Esophagus (tissue), 2 donors: ENCODE data around the gene MCOLN1. TPM values are rescaled to one million over a fixed set of nuclear protein-coding genes. Genes with fewer than 3 reads are reported as not detected.

ENCODE experiments used
- H3K27ac ChIP-seq, 2 donors: one replicate each; pipeline ENCODE4 v1.5.1; 2013; ENCODE audit warnings: low read depth in 2 of 2, mild to moderate bottlenecking in 2 of 2, inconsistent platforms in 1 of 2, low read length in 1 of 2, moderate library complexity in 1 of 2
- H3K27me3 ChIP-seq, 2 donors: one replicate each; pipeline ENCODE4 v1.6.1; 2013; ENCODE audit warnings: low read length in 2 of 2, control low read depth in 1 of 2, mild to moderate bottlenecking in 1 of 2; ENCODE audit not compliant: insufficient read depth in 2 of 2, control insufficient read depth in 1 of 2
- H3K36me3 ChIP-seq, 2 donors: one replicate each; pipeline ENCODE4 v1.6.1; 2013; ENCODE audit warnings: low read length in 1 of 2; ENCODE audit not compliant: control insufficient read depth in 2 of 2, insufficient read depth in 2 of 2
- H3K4me1 ChIP-seq, 2 donors: one replicate each; pipeline ENCODE4 v1.6.1; 2013; ENCODE audit warnings: low read length in 1 of 2; ENCODE audit not compliant: control insufficient read depth in 2 of 2, insufficient read depth in 2 of 2
- H3K4me3 ChIP-seq, 2 donors: one replicate each; pipeline ENCODE4 v1.5.1; 2013; ENCODE audit warnings: low read length in 2 of 2, mild to moderate bottlenecking in 2 of 2, low read depth in 1 of 2, moderate library complexity in 1 of 2
- H3K9me3 ChIP-seq, 2 donors: one replicate each; pipeline ENCODE4 v1.6.1; 2013; ENCODE audit warnings: mild to moderate bottlenecking in 2 of 2, low read depth in 1 of 2, low read length in 1 of 2, moderate library complexity in 1 of 2; ENCODE audit not compliant: control insufficient read depth in 2 of 2, insufficient read depth in 1 of 2
- WGBS, 2 donors: extraction: QIAGEN DNeasy Blood & Tissue Kit; methylation state at CpG; one replicate each; pipeline ENCODE4 v1.1.7; 2013; 5-methylcytosine and 5-hydroxymethylcytosine counted together
- polyA plus RNA-seq, 2 donors: library from polyadenylated mRNA; stranded (reverse); fragments of 200-250 nt; gene quantifications; one replicate each; pipeline ENCODE4 v1.2.3, GENCODE V29; 2013
- donor health status: healthy with polysubstance abuse.
- donor health status: Bipolar disorder and iron deficiency.

Gene MCOLN1
- polyA plus RNA-seq, 2 donors, result 13.4 to 17.2 TPM

GRCh38 chr19:7522923-7523667 is 671 bp downstream of the MCOLN1 start:
- no peaks in the 10 kb centered on the region for H3K27me3 ChIP-seq
- no peaks in the 10 kb centered on the region for H3K9me3 ChIP-seq
- WGBS, 2 donors, result 8% methylated on average over 23 of the region's 23 CpGs
- peak overlapping the region; percentile 53 to 76 for H3K27ac ChIP-seq
- H3K4me3 ChIP-seq, result peak overlapping the region; percentile 75 to 83
- peaks cover 5 to 11% of the 10 kb centered on the region in 2 donors for H3K4me1 ChIP-seq
- peaks cover 2 to 18% of the 10 kb centered on the region in 2 donors for H3K36me3 ChIP-seq

GRCh38 chr19:7524523-7524922 is 2.1 kb downstream of the MCOLN1 start:
- 92 to 94% methylated on average over 5 of the region's 5 CpGs for WGBS, 2 donors
- no peak overlapping the region for H3K27ac ChIP-seq
- H3K4me1 ChIP-seq, result peaks cover 5 to 11% of the 10 kb centered on the region in 2 donors
- H3K36me3 ChIP-seq, result peaks cover 2 to 33% of the 10 kb centered on the region in 2 donors
- no peaks in the 10 kb centered on the region for H3K9me3 ChIP-seq
- H3K4me3 ChIP-seq, result no peak overlapping the region
- H3K27me3 ChIP-seq, result no peaks in the 10 kb centered on the region

GRCh38 chr19:7524992-7525739 is 2.7 kb downstream of the MCOLN1 start:
- WGBS, 2 donors, result 91 to 93% methylated on average over 20 of the region's 20 CpGs
- no peak overlapping the region for H3K27ac ChIP-seq
- H3K9me3 ChIP-seq, result no peaks in the 10 kb centered on the region
- no peaks in the 10 kb centered on the region for H3K27me3 ChIP-seq
- peaks cover 5 to 9% of the 10 kb centered on the region in 2 donors for H3K4me1 ChIP-seq
- H3K4me3 ChIP-seq, result no peak overlapping the region
- peaks cover 2 to 31% of the 10 kb centered on the region in 2 donors for H3K36me3 ChIP-seq

- Histone ChIP-seq H3K4me1 (peaks cover 5 to 9% of the 10 kb centered on the region in 2 donors), H3K27ac (no peak overlapping the region), H3K4me3 (no peak overlapping the region), H3K36me3 (peaks cover 2 to 31% of the 10 kb centered on the region in 2 donors), H3K27me3 (no peaks in the 10 kb centered on the region), H3K9me3 (no peaks in the 10 kb centered on the region)
- 87% methylated on average over 31 of the region's 31 CpGs for whole genome bisulfite sequencing, 2 donors
Measured at GRCh38 chr19:7526059-7526929, 3.9 kb downstream of the MCOLN1 start.

- peaks cover 4 to 5% of the 10 kb centered on the region in 2 donors for H3K4me1 ChIP-seq
- no peak overlapping the region for H3K27ac ChIP-seq
- H3K4me3 ChIP-seq, result no peak overlapping the region
- H3K9me3 ChIP-seq, result no peaks in the 10 kb centered on the region
- WGBS, 2 donors, result 84 to 85% methylated on average over 25 of the region's 25 CpGs
- no peaks in the 10 kb centered on the region for H3K27me3 ChIP-seq
- peaks cover 2 to 31% of the 10 kb centered on the region in 2 donors for H3K36me3 ChIP-seq
Measured at GRCh38 chr19:7527516-7528191, 5.2 kb downstream of the MCOLN1 start.

- Histone ChIP-seq H3K4me3 (no peak overlapping the region), H3K4me1 (peaks cover 2 to 3% of the 10 kb centered on the region in 2 donors), H3K9me3 (no peaks in the 10 kb centered on the region), H3K36me3 (peaks cover 2 to 31% of the 10 kb centered on the region in 2 donors), H3K27me3 (no peaks in the 10 kb centered on the region), H3K27ac (no peak overlapping the region)
- WGBS, 2 donors, result 90 to 93% methylated on average over 7 of the region's 7 CpGs
Measured at GRCh38 chr19:7528192-7528519, 5.7 kb downstream of the MCOLN1 start.

- Histone ChIP-seq H3K27me3 (no peaks in the 10 kb centered on the region), H3K36me3 (peaks cover 2 to 31% of the 10 kb centered on the region in 2 donors), H3K9me3 (no peaks in the 10 kb centered on the region), H3K4me3 (no peak overlapping the region), H3K4me1 (peaks cover 0 to 6% of the 10 kb centered on the region in 2 donors), H3K27ac (no peak overlapping the region)
- 91 to 92% methylated on average over 31 to 32 of the region's 32 CpGs for WGBS, 2 donors
Measured at GRCh38 chr19:7528522-7529245, 6.3 kb downstream of the MCOLN1 start.

- Histone ChIP-seq H3K27me3 (no peaks in the 10 kb centered on the region), H3K27ac (no peak overlapping the region), H3K4me1 (peaks cover 0 to 6% of the 10 kb centered on the region in 2 donors), H3K9me3 (no peaks in the 10 kb centered on the region), H3K4me3 (no peak overlapping the region), H3K36me3 (peaks cover 2 to 31% of the 10 kb centered on the region in 2 donors)
- WGBS, 2 donors, result 76 to 87% methylated on average over 15 of the region's 15 CpGs
Measured at GRCh38 chr19:7529246-7529600, 6.8 kb downstream of the MCOLN1 start.
